Keratinocyte (primary cell): ENCODE results near the gene SNCAIP. TPM values are rescaled to one million over a fixed set of nuclear protein-coding genes. Genes with fewer than 3 reads are reported as not detected.
"Not testable (repeated sequence)": the region's sequence is repeated elsewhere in the genome, so short reads cannot be mapped to it uniquely, and the experiment has no call there.

Experiments used
- DNase-seq: peaks from one replicate; pipeline ENCODE4 v3.0.0-alpha.2; 2011; ENCODE audit warnings: low read depth, missing footprints, low spot score
- FAIRE-seq: peaks from 2 replicates; lab custom pipeline; 2011; peaks lifted over from hg19 to GRCh38; lab: Jason Lieb, UNC
- H2AFZ ChIP-seq: 2 replicates; pipeline ENCODE4 v1.6.0; 2012; ENCODE audit warnings: low read length, control low read depth, inconsistent platforms; ENCODE audit not compliant: control insufficient read depth
- H3K27ac ChIP-seq: 2 replicates; pipeline ENCODE4 v1.5.1; 2011; ENCODE audit warnings: low read length; ENCODE audit not compliant: control insufficient read depth, insufficient read depth
- H3K27me3 ChIP-seq: 3 replicates; pipeline ENCODE4 v1.6.0; 2011; ENCODE audit warnings: low read length; ENCODE audit not compliant: control insufficient read depth, insufficient read depth; ENCODE audit errors: extremely low read depth
- H3K36me3 ChIP-seq, 2 experiments: 2 replicates in 1 of 2; 3 replicates in 1 of 2; pipeline ENCODE4 v1.5.1; 2011; ENCODE audit warnings: low read length in 2 of 2, mild to moderate bottlenecking in 1 of 2; ENCODE audit not compliant: control insufficient read depth in 2 of 2, insufficient read depth in 2 of 2; ENCODE audit errors: extremely low read depth in 1 of 2
- H3K4me1 ChIP-seq: 3 replicates; pipeline ENCODE4 v1.5.1; 2011; ENCODE audit warnings: low read length; ENCODE audit not compliant: control insufficient read depth, insufficient read depth; ENCODE audit errors: extremely low read depth
- H3K4me2 ChIP-seq: 3 replicates; pipeline ENCODE4 v1.6.0; 2011; ENCODE audit warnings: low read depth, low read length; ENCODE audit not compliant: control insufficient read depth, insufficient read depth; ENCODE audit errors: extremely low read depth
- H3K4me3 ChIP-seq, 3 experiments: fragments of 200-600 bp in 1 of 3; sonication (generic) in 1 of 3; 2 replicates in 2 of 3; 3 replicates in 1 of 3; pipeline ENCODE4 v1.5.1; 2011 to 2016; ENCODE audit warnings: low read length in 3 of 3, mild to moderate bottlenecking in 3 of 3, control low read depth in 2 of 3, inconsistent platforms in 1 of 3, low read depth in 1 of 3, mixed read lengths in 1 of 3, mixed run types in 1 of 3, moderate library complexity in 1 of 3; ENCODE audit not compliant: control insufficient read depth in 2 of 3, insufficient read depth in 2 of 3; ENCODE audit errors: extremely low read depth in 1 of 3
- H3K79me2 ChIP-seq: 2 replicates; pipeline ENCODE4 v1.6.0; 2012; ENCODE audit warnings: low read length; ENCODE audit not compliant: control insufficient read depth, insufficient read depth
- H3K9ac ChIP-seq: 3 replicates; pipeline ENCODE4 v1.6.0; 2011; ENCODE audit warnings: low read length; ENCODE audit not compliant: control insufficient read depth, insufficient read depth; ENCODE audit errors: extremely low read depth
- H3K9me1 ChIP-seq: 3 replicates; pipeline ENCODE4 v1.6.0; 2011; ENCODE audit warnings: low read length; ENCODE audit not compliant: control insufficient read depth, insufficient read depth; ENCODE audit errors: extremely low read depth
- H3K9me3 ChIP-seq: 2 replicates; pipeline ENCODE4 v1.5.1; 2012; ENCODE audit warnings: low read depth, low read length; ENCODE audit not compliant: control insufficient read depth
- H4K20me1 ChIP-seq: 3 replicates; pipeline ENCODE4 v1.6.0; 2011; ENCODE audit warnings: low read length; ENCODE audit not compliant: control insufficient read depth, insufficient read depth; ENCODE audit errors: extremely low read depth
- CTCF ChIP-seq, 3 experiments: IDR thresholded peaks in 1 of 3; conservative IDR thresholded peaks in 1 of 3; optimal IDR thresholded peaks in 1 of 3; 2 replicates in 2 of 3; 3 replicates in 1 of 3; pipeline versions ENCODE3 to v1.5.1; 2011; ENCODE audit warnings: low read length in 3 of 3, mild to moderate bottlenecking in 3 of 3, moderate library complexity in 2 of 3, control low read depth in 1 of 3, inconsistent platforms in 1 of 3; ENCODE audit not compliant: insufficient read depth in 2 of 3; ENCODE audit errors: extremely low read depth in 1 of 3
- EZH2 ChIP-seq: IDR thresholded peaks from one replicate; pipeline ENCODE4 v1.6.1; 2012; ENCODE audit warnings: inconsistent platforms, mild to moderate bottlenecking, low read length, moderate library complexity
- dilution Hi-C: fragments of 300-500 bp; cut with MboI; formaldehyde crosslinking; loops from one replicate; pipeline ENCODE4 v1.7.0; 2020; ENCODE audit warnings: low sequenced_read_pairs; ENCODE audit not compliant: extremely low pct_ligation_motif_present
- polyA plus RNA-seq, 5 experiments: library from polyadenylated mRNA; depleted of rRNA in 3 of 5; stranded (reverse) in 3 of 5; stranded (forward) in 1 of 5; unstranded in 1 of 5; fragments of >200 nt; gene quantifications; 1 replicate in 1 of 5; 2 replicates in 3 of 5; 3 replicates in 1 of 5; pipeline versions ENCODE4 v1.2.1 to v1.2.3, GENCODE V29; 2011 to 2012; ENCODE audit warnings: missing spikeins in 2 of 5, low read depth in 1 of 5, low replicate concordance in 1 of 5

SNCAIP gene
- polyA plus RNA-seq, 1 donor (not counting 4 experiments of a cell fraction or from before 2014, with no cell fraction given), result not detected

DNA sequence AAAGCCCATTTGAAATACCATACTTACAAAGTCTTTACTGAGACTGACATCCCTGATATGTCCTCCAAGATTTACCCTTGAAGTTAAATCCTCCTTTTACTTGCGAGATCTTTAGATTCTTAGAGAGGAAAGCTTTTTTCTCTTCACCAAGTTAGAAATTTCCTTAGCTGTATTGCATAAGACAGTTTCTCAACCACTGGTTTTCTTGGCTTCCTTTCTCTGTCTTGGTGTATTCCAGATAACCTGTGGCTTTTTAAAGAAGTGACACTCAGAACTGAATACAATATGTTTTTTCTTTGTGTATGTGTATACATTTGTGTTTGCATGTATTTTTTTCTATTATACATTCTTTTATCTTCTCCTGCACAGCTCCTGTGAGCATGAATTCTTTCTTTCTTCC is 65.0 kb downstream of the SNCAIP start:
- no peaks in the 10 kb centered on the region for H3K79me2 ChIP-seq
- H3K36me3 ChIP-seq, result no peaks in the 10 kb centered on the region
- no peak overlapping the region for H3K4me3 ChIP-seq
- no peak overlapping the region for H3K27ac ChIP-seq
- no peak overlapping the region for H3K4me2 ChIP-seq
- no peak for DNase-seq
- dilution Hi-C loops, result no loop called here
- FAIRE-seq, result no peak
- no peaks in the 10 kb centered on the region for H4K20me1 ChIP-seq
- no peaks in the 10 kb centered on the region for H3K9me3 ChIP-seq
- no peaks in the 10 kb centered on the region for H3K27me3 ChIP-seq
- no peaks in the 10 kb centered on the region for H3K9me1 ChIP-seq
- H2AFZ ChIP-seq, result no peak overlapping the region
- H3K4me1 ChIP-seq, result no peaks in the 10 kb centered on the region
- H3K9ac ChIP-seq, result no peak overlapping the region
- no peak for TF ChIP-seq EZH2
- TF ChIP-seq CTCF (optimal IDR thresholded peaks at IDR 0.05 in 1 of 3, IDR thresholded peaks at IDR 0.05 in 1 of 3, conservative IDR thresholded peaks at IDR 0.05 in 1 of 3; ENCODE audit: extremely low read depth in 1 of 3, insufficient read depth in 2 of 3, low read length in 3 of 3), result no peak

- H3K4me3 ChIP-seq, H3K4me1 ChIP-seq, H3K36me3 ChIP-seq, H3K27ac ChIP-seq, dilution Hi-C loops, H3K9ac ChIP-seq, H3K9me1 ChIP-seq, DNase-seq, H3K79me2 ChIP-seq, H4K20me1 ChIP-seq, H3K27me3 ChIP-seq, FAIRE-seq, H2AFZ ChIP-seq, H3K4me2 ChIP-seq, H3K9me3 ChIP-seq: not testable (repeated sequence)
These were observed 70.9 kb downstream of the SNCAIP start for GRCh38 chr5:122382938-122383337.

DNA sequence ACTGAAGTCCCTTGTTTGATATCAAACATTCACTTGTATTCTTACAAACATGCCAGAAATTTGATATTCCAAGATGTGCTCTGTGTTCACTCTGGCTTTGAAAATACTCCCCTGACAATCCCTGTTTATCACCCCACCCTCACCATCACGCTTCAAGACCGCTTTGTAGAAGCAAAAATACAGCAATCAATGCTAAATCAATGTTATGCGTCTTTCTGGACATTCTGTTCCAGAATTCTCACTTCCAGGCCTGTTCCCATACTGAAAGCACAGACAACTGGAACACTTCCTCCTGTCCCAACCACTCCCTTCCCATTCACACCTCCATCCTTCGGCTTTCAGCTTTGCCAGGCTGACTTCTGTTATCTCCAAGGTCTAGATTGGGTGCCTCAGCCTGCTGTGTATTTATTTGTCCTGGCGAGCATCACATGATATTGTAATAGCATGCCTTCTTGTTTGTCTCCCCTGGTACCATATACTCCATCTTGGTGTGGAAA is 72.8 kb downstream of the SNCAIP start:
- FAIRE-seq (no peak), DNase-seq (no peak)
- Histone ChIP-seq H3K9me1 (no peaks in the 10 kb centered on the region), H2AFZ (no peak overlapping the region), H3K27me3 (no peaks in the 10 kb centered on the region), H3K36me3 (no peaks in the 10 kb centered on the region), H3K4me3 (no peak overlapping the region), H4K20me1 (no peaks in the 10 kb centered on the region), H3K27ac (no peak overlapping the region), H3K9me3 (no peaks in the 10 kb centered on the region), H3K9ac (no peak overlapping the region), H3K79me2 (no peaks in the 10 kb centered on the region), H3K4me1 (no peaks in the 10 kb centered on the region), H3K4me2 (no peak overlapping the region)
- dilution Hi-C loops, result no loop called here
- TF ChIP-seq CTCF (optimal IDR thresholded peaks at IDR 0.05 in 1 of 3, IDR thresholded peaks at IDR 0.05 in 1 of 3, conservative IDR thresholded peaks at IDR 0.05 in 1 of 3; ENCODE audit: extremely low read depth in 1 of 3, insufficient read depth in 2 of 3, low read length in 3 of 3), result no peak
- no peak for TF ChIP-seq EZH2
